PC-9 (cell line): Measurements from ENCODE around the gene FBN3. TPM values are rescaled to one million over a fixed set of nuclear protein-coding genes. Genes with fewer than 3 reads are reported as not detected.

Experiments used
- BruUV-seq: library from RNA; stranded (reverse); fragments of 400-500 nt; replicated peaks from 2 replicates; lab custom pipeline; 2021; lab: Mats Ljungman, UMichigan
- CTCF ChIA-PET: fragments of 300-600 bp; sonication (Branson Sonifier 250); formaldehyde crosslinking; loops from one replicate; lab custom pipeline; 2022; ENCODE audit warnings: antibody characterized with exemption; lab: Charles Lee
- POLR2A ChIA-PET: fragments of 300-600 bp; sonication (Branson Sonifier 250); formaldehyde crosslinking; loops from one replicate; lab custom pipeline; 2022; ENCODE audit warnings: antibody characterized with exemption; ENCODE audit not compliant: unreplicated experiment; lab: Charles Lee
- DNase-seq, 2 experiments: peaks; one replicate each; pipeline versions ENCODE4 v3.0.0 to v3.0.0-alpha.2; 2015 to 2022; ENCODE audit warnings: mixed read lengths in 1 of 2
- H2AFZ ChIP-seq: fragments of 200-600 bp; sonication (generic); 2 replicates; pipeline ENCODE4 v1.8.1; 2017; ENCODE audit warnings: antibody characterized with exemption
- H3F3A ChIP-seq: fragments of 200-600 bp; sonication (generic); 2 replicates; pipeline ENCODE4 v1.8.1; 2017; ENCODE audit warnings: antibody characterized with exemption, mild to moderate bottlenecking, low read depth; ENCODE audit not compliant: insufficient read depth
- H3K27ac ChIP-seq: fragments of 200-600 bp; sonication (generic); 2 replicates; pipeline ENCODE4 v1.6.1; 2016; ENCODE audit warnings: mixed run types
- H3K27me3 ChIP-seq: fragments of 200-600 bp; sonication (generic); 2 replicates; pipeline ENCODE4 v1.6.1; 2016; ENCODE audit warnings: low read depth, mixed run types; ENCODE audit not compliant: insufficient read depth
- H3K36me3 ChIP-seq: fragments of 200-600 bp; sonication (generic); 2 replicates; pipeline ENCODE4 v1.6.1; 2016; ENCODE audit warnings: low read depth, mixed run types
- H3K4me1 ChIP-seq: fragments of 200-600 bp; sonication (generic); replicated peaks from 2 replicates; pipeline ENCODE4 v1.6.1; 2016; ENCODE audit warnings: mixed run types; ENCODE audit not compliant: insufficient read depth
- H3K4me2 ChIP-seq: fragments of 200-600 bp; sonication (generic); 2 replicates; pipeline ENCODE4 v1.6.1; 2017; ENCODE audit warnings: mixed run types
- H3K4me3 ChIP-seq: fragments of 200-600 bp; sonication (generic); 2 replicates; pipeline ENCODE4 v1.6.1; 2016; ENCODE audit warnings: mixed run types
- H3K79me2 ChIP-seq: fragments of 200-600 bp; sonication (generic); 2 replicates; pipeline ENCODE4 v1.6.1; 2017; ENCODE audit warnings: low read depth, mixed run types
- H3K9me2 ChIP-seq: fragments of 200-600 bp; sonication (generic); 2 replicates; pipeline ENCODE4 v1.8.1; 2017; ENCODE audit warnings: mild to moderate bottlenecking; ENCODE audit not compliant: insufficient read depth
- H3K9me3 ChIP-seq: fragments of 200-600 bp; sonication (generic); 2 replicates; pipeline ENCODE4 v1.8.1; 2016; ENCODE audit warnings: low read depth; ENCODE audit not compliant: insufficient read depth
- H4K20me1 ChIP-seq: fragments of 200-600 bp; sonication (generic); 2 replicates; pipeline ENCODE4 v1.8.1; 2017; ENCODE audit not compliant: insufficient read depth
- CTCF ChIP-seq: fragments of 200-600 bp; sonication (generic); conservative IDR thresholded peaks from 2 replicates; pipeline ENCODE4 v1.6.1; 2017; ENCODE audit warnings: mixed run types, antibody characterized with exemption, mild to moderate bottlenecking, moderate library complexity
- EZH2 ChIP-seq: fragments of 200-600 bp; sonication (generic); IDR thresholded peaks from 2 replicates; pipeline ENCODE4 v1.8.0; 2017; ENCODE audit warnings: antibody characterized with exemption, low read depth
- intact Hi-C: fragments of 100-400 bp; cut with micrococcal nuclease; formaldehyde crosslinking; loops from one replicate; pipeline ENCODE4 v1.10.0; 2022; ENCODE audit not compliant: unreplicated experiment
- total RNA-seq: library from RNA; stranded (reverse); gene quantifications from 2 replicates; pipeline ENCODE4 v1.2.3, GENCODE V29; 2021

Gene FBN3
- total RNA-seq, 1 experiment from 2014 or later, result not detected

- no peaks in the 10 kb centered on the region for H3K36me3 ChIP-seq
- no peaks in the 10 kb centered on the region for H3K9me3 ChIP-seq
- H3K27ac ChIP-seq, result no peak overlapping the region
- no peak overlapping the region for H2AFZ ChIP-seq
- no peaks in the 10 kb centered on the region for H3K79me2 ChIP-seq
- no peak for DNase-seq
- CTCF ChIA-PET, result no interaction called here
- BruUV-seq, result no TSS peak
- no peaks in the 10 kb centered on the region for H3K4me1 ChIP-seq
- POLR2A ChIA-PET, result no interaction called here
- H4K20me1 ChIP-seq, result no peaks in the 10 kb centered on the region
- no peak overlapping the region for H3K4me2 ChIP-seq
- TF ChIP-seq EZH2 (no peak), CTCF (no peak)
- no peak overlapping the region for H3K4me3 ChIP-seq
- no peaks in the 10 kb centered on the region for H3K9me2 ChIP-seq
- intact Hi-C loops, result no loop called here
- H3K27me3 ChIP-seq, result peaks cover 64% of the 10 kb centered on the region
- no peaks in the 10 kb centered on the region; the same call in 1 of the 2 replicates for H3F3A ChIP-seq
These were observed 25.7 kb downstream of the FBN3 start for GRCh38 chr19:8123683-8124082.

- Histone ChIP-seq H2AFZ (no peak overlapping the region), H3K36me3 (no peaks in the 10 kb centered on the region), H3K27ac (no peak overlapping the region), H3K4me1 (no peaks in the 10 kb centered on the region), H3K4me3 (no peak overlapping the region), H3K9me3 (no peaks in the 10 kb centered on the region), H3F3A (no peaks in the 10 kb centered on the region), H4K20me1 (no peaks in the 10 kb centered on the region), H3K9me2 (no peaks in the 10 kb centered on the region), H3K27me3 (peaks cover 40% of the 10 kb centered on the region), H3K79me2 (no peaks in the 10 kb centered on the region), H3K4me2 (no peak overlapping the region)
- CTCF ChIA-PET, result no interaction called here
- DNase-seq, result no peak
- TF ChIP-seq EZH2 (no peak), CTCF (no peak)
- no TSS peak for BruUV-seq
- intact Hi-C loops, result no loop called here
- POLR2A ChIA-PET, result interaction anchor here (0.6 kb wide), 1 partner anchor 203 kb away, joined by 3 read pairs; no protein-coding TSS in a partner anchor
These were observed 28.5 kb downstream of the FBN3 start for GRCh38 chr19:8120636-8121480.

- Histone ChIP-seq H4K20me1 (no peaks in the 10 kb centered on the region), H3K4me1 (peaks cover 6% of the 10 kb centered on the region), H3K4me2 (no peak overlapping the region), H3K36me3 (no peaks in the 10 kb centered on the region), H3K27me3 (peaks cover 14% of the 10 kb centered on the region), H3K79me2 (no peaks in the 10 kb centered on the region), H3K9me3 (no peaks in the 10 kb centered on the region), H2AFZ (no peak overlapping the region), H3F3A (peaks cover 8% of the 10 kb centered on the region), H3K27ac (no peak overlapping the region), H3K9me2 (no peaks in the 10 kb centered on the region), H3K4me3 (no peak overlapping the region)
- no peak for TF ChIP-seq CTCF
- no peak for TF ChIP-seq EZH2
- DNase-seq, result no peak
- BruUV-seq, result no TSS peak
- ChIA-PET CTCF (no interaction called here), POLR2A (no interaction called here)
- intact Hi-C loops, result loop anchor here (5.0 kb wide), 1 partner anchor 176 kb away; the partner anchor contains the start of gene TIMM44
These were observed 31.4 kb downstream of the FBN3 start for GRCh38 chr19:8117991-8118390.
